OCI-LY7 (cell line): Measurements from ENCODE around the gene INTS14. TPM values are rescaled to one million over a fixed set of nuclear protein-coding genes. Genes with fewer than 3 reads are reported as not detected.

ENCODE experiments used
- BruUV-seq: library from RNA; stranded (reverse); fragments of 400-500 nt; replicated peaks from 2 replicates; lab custom pipeline; 2021; lab: Mats Ljungman, UMichigan
- CTCF ChIA-PET: fragments of 300-600 bp; sonication (Branson Sonifier 250); formaldehyde crosslinking; loops from one replicate; lab custom pipeline; 2022; ENCODE audit warnings: antibody characterized with exemption; ENCODE audit not compliant: unreplicated experiment; lab: Charles Lee
- POLR2A ChIA-PET: fragments of 300-600 bp; sonication (Branson Sonifier 250); formaldehyde crosslinking; loops from one replicate; lab custom pipeline; 2022; ENCODE audit warnings: antibody characterized with exemption; lab: Charles Lee
- DNase-seq: peaks from one replicate; pipeline ENCODE4 v3.0.0-alpha.2; 2015; ENCODE audit warnings: low spot score
- H2AFZ ChIP-seq: fragments of 200-600 bp; sonication (generic), shearing (Covaris generic); 2 replicates; pipeline ENCODE4 v1.6.1; 2014; ENCODE audit warnings: mild to moderate bottlenecking, antibody characterized with exemption, low read length, moderate library complexity
- H3K27ac ChIP-seq: fragments of 200-600 bp; sonication (generic); 2 replicates; pipeline ENCODE4 v1.5.1; 2014; ENCODE audit warnings: mixed run types, low read depth, mild to moderate bottlenecking, moderate library complexity, low read length, inconsistent platforms; ENCODE audit not compliant: poor library complexity, severe bottlenecking
- H3K36me3 ChIP-seq: fragments of 200-600 bp; sonication (generic); 2 replicates; pipeline ENCODE4 v1.6.1; 2014; ENCODE audit warnings: mild to moderate bottlenecking, antibody characterized with exemption, low read length, moderate library complexity, mixed read lengths; ENCODE audit not compliant: insufficient read depth
- H3K4me1 ChIP-seq: fragments of 200-600 bp; sonication (generic); 2 replicates; pipeline ENCODE4 v1.5.1; 2014; ENCODE audit warnings: mild to moderate bottlenecking, low read length; ENCODE audit not compliant: insufficient read depth, poor library complexity, severe bottlenecking
- H3K4me2 ChIP-seq: fragments of 200-600 bp; sonication (generic); 2 replicates; pipeline ENCODE4 v1.6.1; 2014; ENCODE audit warnings: mild to moderate bottlenecking, low read length
- H3K4me3 ChIP-seq: fragments of 200-600 bp; sonication (generic); 2 replicates; pipeline ENCODE4 v1.5.1; 2014; ENCODE audit warnings: mild to moderate bottlenecking, low read depth, low read length; ENCODE audit not compliant: poor library complexity, severe bottlenecking
- H3K79me2 ChIP-seq: fragments of 200-600 bp; sonication (generic); 2 replicates; pipeline ENCODE4 v1.6.1; 2016; ENCODE audit warnings: low read depth, mild to moderate bottlenecking, low read length, moderate library complexity, mixed read lengths; ENCODE audit not compliant: insufficient read depth
- H3K9me2 ChIP-seq: fragments of 200-600 bp; sonication (generic); 2 replicates; pipeline ENCODE4 v1.6.1; 2016; ENCODE audit warnings: mild to moderate bottlenecking, low read length, mixed read lengths; ENCODE audit not compliant: insufficient read depth
- H3K9me3 ChIP-seq: fragments of 200-600 bp; sonication (generic); 2 replicates; pipeline ENCODE4 v1.6.1; 2014; ENCODE audit warnings: mild to moderate bottlenecking, mixed run types, low read length, mixed read lengths
- H4K20me1 ChIP-seq: fragments of 200-600 bp; sonication (generic); 2 replicates; pipeline ENCODE4 v1.6.1; 2014; ENCODE audit warnings: mild to moderate bottlenecking, antibody characterized with exemption, low read length, moderate library complexity, mixed read lengths; ENCODE audit not compliant: insufficient read depth
- CTCF ChIP-seq: fragments of 200-600 bp; sonication (generic); conservative IDR thresholded peaks from 2 replicates; pipeline ENCODE4 v1.5.1; 2014; ENCODE audit warnings: mild to moderate bottlenecking, antibody characterized with exemption, low read length, moderate library complexity, mixed read lengths
- EZH2phosphoT487 ChIP-seq: fragments of 200-600 bp; sonication (generic); IDR thresholded peaks from 2 replicates; pipeline ENCODE4 v1.6.1; 2018; ENCODE audit warnings: low read depth, borderline replicate concordance, mild to moderate bottlenecking, mixed run types, antibody characterized with exemption, low read length, moderate library complexity, mixed read lengths
- intact Hi-C: fragments of 100-400 bp; cut with micrococcal nuclease; formaldehyde crosslinking; loops from one replicate; pipeline ENCODE4 v1.10.0; 2022; ENCODE audit not compliant: unreplicated experiment
- total RNA-seq, 2 experiments: library from RNA; depleted of rRNA in 1 of 2; stranded (reverse); fragments of >200 nt in 1 of 2; shearing (Covaris generic) in 1 of 2; gene quantifications; 2 replicates each; pipeline ENCODE4 v1.2.3, GENCODE V29; 2014 to 2022

The INTS14 gene
- total RNA-seq, 2 experiments from 2014 or later = 45.8 to 46.7 TPM

- peak overlapping the region; percentile 75 for H2AFZ ChIP-seq
- peaks cover 30% of the 10 kb centered on the region for H3K79me2 ChIP-seq
- H3K4me3 ChIP-seq = no peak overlapping the region
- intact Hi-C loops = loop anchor here (5.0 kb wide), 2 partner anchors 369 to 679 kb away; partner anchors contain the start of gene DIS3L
- ChIA-PET CTCF (no interaction called here), POLR2A (interaction anchor here (0.6 kb wide), 2 partner anchors 76 to 271 kb away, joined by 3 read pairs; no protein-coding TSS in a partner anchor)
- H3K9me2 ChIP-seq = no peaks in the 10 kb centered on the region
- H3K36me3 ChIP-seq = no peaks in the 10 kb centered on the region
- no peaks in the 10 kb centered on the region for H4K20me1 ChIP-seq
- H3K4me1 ChIP-seq = peaks cover 30% of the 10 kb centered on the region
- no peaks in the 10 kb centered on the region for H3K9me3 ChIP-seq
- DNase-seq = no peak
- no peak overlapping the region for H3K27ac ChIP-seq
- no peak for TF ChIP-seq CTCF
- no peak for TF ChIP-seq EZH2phosphoT487
- H3K4me2 ChIP-seq = peak overlapping the region; percentile 82
- BruUV-seq = no TSS peak
These were observed 2.2 kb upstream of the INTS14 start for GRCh38 chr15:65612949-65613744.

GRCh38 chr15:65612616-65612946 is 1.6 kb upstream of the INTS14 start:
- BruUV-seq = no TSS peak
- H2AFZ ChIP-seq = peak overlapping the region; percentile 75; the same call in 1 of the 2 replicates
- H3K4me3 ChIP-seq = peak overlapping the region; percentile 72
- intact Hi-C loops = loop anchor here (5.0 kb wide), 2 partner anchors 370 to 680 kb away; partner anchors contain the start of gene DIS3L
- CTCF ChIA-PET = no interaction called here
- no peaks in the 10 kb centered on the region for H4K20me1 ChIP-seq
- POLR2A ChIA-PET = interaction anchor here (0.6 kb wide), 1 partner anchor 76 kb away, joined by 3 read pairs; no protein-coding TSS in a partner anchor
- H3K9me2 ChIP-seq = no peaks in the 10 kb centered on the region
- H3K9me3 ChIP-seq = no peaks in the 10 kb centered on the region
- TF ChIP-seq EZH2phosphoT487 (no peak), CTCF (no peak)
- H3K36me3 ChIP-seq = no peaks in the 10 kb centered on the region
- peaks cover 30% of the 10 kb centered on the region for H3K4me1 ChIP-seq
- no peak overlapping the region for H3K27ac ChIP-seq
- no peak for DNase-seq
- H3K4me2 ChIP-seq = peak overlapping the region; percentile 82
- H3K79me2 ChIP-seq = peaks cover 30% of the 10 kb centered on the region
